ENCODE data around the gene CHTOP.
"Not testable (repeated sequence)": the region's sequence is repeated elsewhere in the genome, so short reads cannot be mapped to it uniquely, and the experiment has no call there.

Gene CHTOP

GRCh38 chr1:153639280-153639679, 5.4 kb downstream of the CHTOP start:
- DNase-seq (ENCODE audit: low read depth) = no peak
- TF ChIP-seq CTCF (IDR thresholded peaks at IDR 0.05; ENCODE audit: low read depth, low read length, missing control alignments) = no peak
- H3K4me3 ChIP-seq (ENCODE audit: low read depth, low read length) = no peak overlapping the region

- H3K4me3 ChIP-seq (ENCODE audit: low read depth, low read length); DNase-seq (ENCODE audit: low read depth): not testable (repeated sequence)
Observed at GRCh38 chr1:153640213-153640612, 6.3 kb downstream of the CHTOP start.

GRCh38 chr1:153640861-153641260, 7.0 kb downstream of the CHTOP start:
- DNase-seq (ENCODE audit: low read depth) = no peak
- H3K4me3 ChIP-seq (ENCODE audit: low read depth, low read length) = no peak overlapping the region
- no peak for TF ChIP-seq CTCF (IDR thresholded peaks at IDR 0.05; ENCODE audit: low read depth, low read length, missing control alignments)

- no peak for DNase-seq (ENCODE audit: low read depth)
- TF ChIP-seq CTCF (IDR thresholded peaks at IDR 0.05; ENCODE audit: low read depth, low read length, missing control alignments) = no peak
- H3K4me3 ChIP-seq (ENCODE audit: low read depth, low read length) = no peak overlapping the region
Observed at GRCh38 chr1:153642161-153642560, 8.3 kb downstream of the CHTOP start.

GRCh38 chr1:153643100-153643499, 9.2 kb downstream of the CHTOP start:
- TF ChIP-seq CTCF (IDR thresholded peaks at IDR 0.05; ENCODE audit: low read depth, low read length, missing control alignments) = no peak
- H3K4me3 ChIP-seq (ENCODE audit: low read depth, low read length) = no peak overlapping the region
- DNase-seq (ENCODE audit: low read depth) = no peak

GRCh38 chr1:153643816-153644215, 9.9 kb downstream of the CHTOP start:
- H3K4me3 ChIP-seq (ENCODE audit: low read depth, low read length) = no peak overlapping the region
- no peak for DNase-seq (ENCODE audit: low read depth)
- no peak for TF ChIP-seq CTCF (IDR thresholded peaks at IDR 0.05; ENCODE audit: low read depth, low read length, missing control alignments)

GRCh38 chr1:153646672-153647345, 12.9 kb downstream of the CHTOP start:
- DNase-seq (ENCODE audit: low read depth) = no peak
- no peak overlapping the region for H3K4me3 ChIP-seq (ENCODE audit: low read depth, low read length)
- TF ChIP-seq CTCF (IDR thresholded peaks at IDR 0.05; ENCODE audit: low read depth, low read length, missing control alignments) = no peak

Data from GM12864 (cell line).